Peyer's patch (tissue), 4 donors: ENCODE measurements around the gene ZNF503.

Experiments
- CTCF ChIP-seq, 6 experiments: fragments of 450-650 bp in 4 of 6; fragments of 200-600 bp in 2 of 6; sonication (generic) in 1 of 6; IDR thresholded peaks; one replicate each; pipeline ENCODE4 v1.5.1; 2017 to 2019; ENCODE audit warnings: antibody characterized with exemption in 6 of 6, mild to moderate bottlenecking in 3 of 6, moderate library complexity in 1 of 6
- POLR2A ChIP-seq, 2 donors: fragments of 450-650 bp; IDR thresholded peaks; one replicate each; pipeline ENCODE4 v1.5.1; 2017; ENCODE audit warnings: antibody characterized with exemption in 2 of 2, mild to moderate bottlenecking in 2 of 2, moderate library complexity in 2 of 2

GRCh38 chr10:75352650-75353049 is 48.9 kb downstream of the ZNF503 start:
- no peak for TF ChIP-seq POLR2A (IDR thresholded peaks at IDR 0.05)
- no peak for TF ChIP-seq CTCF (IDR thresholded peaks at IDR 0.05)
